Endothelial cell of umbilical vein (primary cell): Measurements from ENCODE around the gene RLIM. TPM values are rescaled to one million over a fixed set of nuclear protein-coding genes. Genes with fewer than 3 reads are reported as not detected.

ENCODE experiments used
- BruUV-seq: library from RNA; stranded (reverse); fragments of 400-500 nt; replicated peaks from 2 replicates; lab custom pipeline; 2021; lab: Mats Ljungman, UMichigan
- CTCF ChIA-PET: fragments of 300-600, 350-600 bp; sonication (Branson Sonifier 250); formaldehyde crosslinking; loops from one replicate; lab custom pipeline; 2021; ENCODE audit warnings: antibody characterized with exemption, inconsistent platforms; lab: Charles Lee
- POLR2A ChIA-PET: fragments of 300-600, 350-600 bp; sonication (Branson Sonifier 250); formaldehyde crosslinking; loops from one replicate; lab custom pipeline; 2021; ENCODE audit warnings: antibody characterized with exemption, inconsistent platforms; lab: Charles Lee
- DNase-seq: peaks from one replicate; pipeline ENCODE4 v3.0.0-alpha.2; 2011; ENCODE audit warnings: low read depth, low spot score
- FAIRE-seq: peaks from 2 replicates; lab custom pipeline; 2011; peaks lifted over from hg19 to GRCh38; lab: Jason Lieb, UNC
- H2AFZ ChIP-seq: 2 replicates; pipeline ENCODE4 v1.6.0; 2012; ENCODE audit warnings: low read depth, low read length, control low read depth, inconsistent platforms
- H3K27ac ChIP-seq: 2 replicates; pipeline ENCODE4 v1.5.1; 2011; ENCODE audit warnings: low read depth, mild to moderate bottlenecking, control low read depth, low read length, moderate library complexity; ENCODE audit not compliant: insufficient read depth
- H3K27me3 ChIP-seq, 2 experiments: 2 replicates each; pipeline versions ENCODE4 v1.6.0 to v1.6.1; 2011; ENCODE audit warnings: low read length in 2 of 2, mixed read lengths in 1 of 2; ENCODE audit not compliant: control insufficient read depth in 2 of 2, insufficient read depth in 2 of 2
- H3K36me3 ChIP-seq, 2 experiments: 2 replicates in 1 of 2; 3 replicates in 1 of 2; pipeline ENCODE4 v1.5.1; 2011; ENCODE audit warnings: low read length in 2 of 2, mild to moderate bottlenecking in 1 of 2, moderate library complexity in 1 of 2; ENCODE audit not compliant: control insufficient read depth in 2 of 2, insufficient read depth in 2 of 2; ENCODE audit errors: extremely low read depth in 1 of 2
- H3K4me1 ChIP-seq: 3 replicates; pipeline ENCODE4 v1.5.1; 2011; ENCODE audit warnings: mild to moderate bottlenecking, low read length; ENCODE audit not compliant: control insufficient read depth, insufficient read depth; ENCODE audit errors: extremely low read depth
- H3K4me2 ChIP-seq: 2 replicates; pipeline ENCODE4 v1.6.1; 2011; ENCODE audit warnings: low read length, control low read depth, mixed read lengths; ENCODE audit not compliant: insufficient read depth
- H3K4me3 ChIP-seq, 3 experiments: fragments of 200-600 bp in 1 of 3; sonication (generic), shearing (Covaris generic) in 1 of 3; replicated peaks in 1 of 3; 2 replicates each; pipeline ENCODE4 v1.5.1; 2011 to 2016; ENCODE audit warnings: control low read depth in 3 of 3, low read length in 3 of 3, mild to moderate bottlenecking in 2 of 3, inconsistent platforms in 1 of 3, low read depth in 1 of 3, moderate library complexity in 1 of 3; ENCODE audit not compliant: insufficient read depth in 1 of 3
- H3K79me2 ChIP-seq: 2 replicates; pipeline ENCODE4 v1.6.0; 2012; ENCODE audit warnings: low read length, inconsistent platforms; ENCODE audit not compliant: control insufficient read depth, insufficient read depth
- H3K9ac ChIP-seq: replicated peaks from 2 replicates; pipeline ENCODE3; 2011; ENCODE audit warnings: low read length, control low read depth; ENCODE audit not compliant: insufficient read depth; ENCODE audit errors: extremely low read depth
- H3K9me1 ChIP-seq: replicated peaks from 3 replicates; pipeline ENCODE4 v1.6.0; 2011; ENCODE audit warnings: mild to moderate bottlenecking, low read length; ENCODE audit not compliant: control insufficient read depth, insufficient read depth; ENCODE audit errors: extremely low read depth
- H3K9me3 ChIP-seq: replicated peaks from 2 replicates; pipeline ENCODE4 v1.5.1; 2012; ENCODE audit warnings: low read length, inconsistent platforms; ENCODE audit not compliant: control insufficient read depth, insufficient read depth
- H4K20me1 ChIP-seq: replicated peaks from 2 replicates; pipeline ENCODE3; 2011; ENCODE audit warnings: mild to moderate bottlenecking, low read length; ENCODE audit not compliant: control insufficient read depth, insufficient read depth; ENCODE audit errors: extremely low read depth
- CTCF ChIP-seq, 2 donors: IDR thresholded peaks; 1 replicate in 1 of 2; 2 replicates in 1 of 2; pipeline ENCODE4 v1.5.1; 2011; ENCODE audit warnings: low read length in 2 of 2, mild to moderate bottlenecking in 2 of 2, moderate library complexity in 2 of 2, control low read depth in 1 of 2, inconsistent platforms in 1 of 2, low read depth in 1 of 2; ENCODE audit not compliant: insufficient read depth in 1 of 2; ENCODE audit errors: extremely low read depth in 1 of 2
- FOS ChIP-seq: IDR thresholded peaks from 2 replicates; pipeline ENCODE4 v1.6.1; 2011; ENCODE audit warnings: mild to moderate bottlenecking, low read length, moderate library complexity, borderline replicate concordance; ENCODE audit not compliant: insufficient read depth
- JUN ChIP-seq: IDR thresholded peaks from 2 replicates; pipeline ENCODE4 v1.6.1; 2011; ENCODE audit warnings: borderline replicate concordance, low read depth; ENCODE audit not compliant: insufficient read length, insufficient read depth
- POLR2AphosphoS5 ChIP-seq: IDR thresholded peaks from 2 replicates; pipeline ENCODE4 v1.6.1; 2012; ENCODE audit warnings: low read depth, mild to moderate bottlenecking, control low read depth, low read length, moderate library complexity; ENCODE audit not compliant: insufficient read depth
- dilution Hi-C: fragments of 300-500 bp; cut with MboI; formaldehyde crosslinking; loops from one replicate; pipeline ENCODE4 v1.15.0; 2019; ENCODE audit warnings: low sequenced_read_pairs; ENCODE audit not compliant: extremely low pct_ligation_motif_present
- intact Hi-C: fragments of 100-400 bp; cut with micrococcal nuclease; formaldehyde crosslinking; loops from one replicate; pipeline ENCODE4 v1.10.0; 2022
- polyA plus RNA-seq, 4 experiments: library from polyadenylated mRNA; depleted of rRNA in 3 of 4; stranded (reverse) in 3 of 4; unstranded in 1 of 4; fragments of >200 nt; gene quantifications; 2 replicates each; pipeline versions ENCODE4 v1.2.1 to v1.2.3, GENCODE V29; 2011 to 2012; ENCODE audit warnings: missing spikeins in 1 of 4
- total RNA-seq: library from RNA; stranded (reverse); gene quantifications from 2 replicates; pipeline ENCODE4 v1.2.3, GENCODE V29; 2021

Gene RLIM
- total and polyA plus RNA-seq, 2 donors (not counting 3 experiments of a cell fraction or from before 2014, with no cell fraction given) = 8.2 to 40.1 TPM

GRCh38 chrX:74540635-74541249 is 73.7 kb downstream of the RLIM start:
- DNase-seq (no peak), FAIRE-seq (peak; percentile 35)
- Histone ChIP-seq H3K9me3 (no peaks in the 10 kb centered on the region), H3K4me1 (peaks cover 5% of the 10 kb centered on the region), H3K27ac (no peak overlapping the region), H3K27me3 (no peaks in the 10 kb centered on the region), H3K9me1 (no peaks in the 10 kb centered on the region), H3K79me2 (no peaks in the 10 kb centered on the region), H2AFZ (no peak overlapping the region), H3K4me3 (no peak overlapping the region), H3K9ac (no peak overlapping the region), H4K20me1 (no peaks in the 10 kb centered on the region), H3K4me2 (no peak overlapping the region), H3K36me3 (no peaks in the 10 kb centered on the region)
- no peak for TF ChIP-seq POLR2AphosphoS5
- POLR2A ChIA-PET = no interaction called here
- BruUV-seq = no TSS peak
- intact Hi-C loops (no loop called here), dilution Hi-C loops (no loop called here)
- CTCF ChIA-PET = no interaction called here

- H3K4me3 ChIP-seq = peak overlapping the region in 2 of 3 experiments; percentile 7 to 46
- H4K20me1 ChIP-seq = no peaks in the 10 kb centered on the region
- POLR2A ChIA-PET = interaction anchor here (0.9 kb wide), 1 partner anchor 77 kb away, joined by 3 read pairs; the partner anchor contains the start of gene RLIM
- peak overlapping the region; percentile 68 for H3K9ac ChIP-seq
- DNase-seq = peak; percentile 15
- H3K4me1 ChIP-seq = peaks cover 9% of the 10 kb centered on the region
- no peak for TF ChIP-seq JUN
- TF ChIP-seq FOS = no peak
- TF ChIP-seq CTCF (IDR thresholded peaks at IDR 0.05; ENCODE audit: extremely low read depth in 1 of 2, insufficient read depth in 1 of 2, low read depth in 1 of 2, low read length in 2 of 2) = peak in 1 of 2 donors; percentile 2
- FAIRE-seq = peak; percentile 24
- intact Hi-C loops (loop anchor here (1.0 to 5.0 kb wide), 4 partner anchors 13 to 245 kb away; no protein-coding TSS in a partner anchor), dilution Hi-C loops (no loop called here)
- no peaks in the 10 kb centered on the region for H3K36me3 ChIP-seq
- CTCF ChIA-PET = interaction anchor here (1.0 kb wide), 1 partner anchor 117 kb away, joined by 3 read pairs; no protein-coding TSS in a partner anchor
- TSS peak; percentile 38 for BruUV-seq
- no peaks in the 10 kb centered on the region for H3K9me3 ChIP-seq
- no peaks in the 10 kb centered on the region for H3K27me3 ChIP-seq
- no peaks in the 10 kb centered on the region for H3K79me2 ChIP-seq
- no peaks in the 10 kb centered on the region for H3K9me1 ChIP-seq
- H2AFZ ChIP-seq = peak overlapping the region; percentile 68
- H3K4me2 ChIP-seq = peak overlapping the region; percentile 42
- H3K27ac ChIP-seq = peak overlapping the region; percentile 68
These were observed 77.5 kb downstream of the RLIM start for GRCh38 chrX:74536832-74537371.
